GM23248 (cell line): Measurements from ENCODE around the gene CDCA8. TPM values are rescaled to one million over a fixed set of nuclear protein-coding genes. Genes with fewer than 3 reads are reported as not detected.

ENCODE experiments used
- DNase-seq: peaks from one replicate; pipeline ENCODE4 v3.0.0-alpha.2; 2015
- H2AFZ ChIP-seq: fragments of 200-600 bp; sonication (generic); 2 replicates; pipeline ENCODE4 v1.6.1; 2016; ENCODE audit warnings: antibody characterized with exemption
- H3F3A ChIP-seq: fragments of 200-600 bp; sonication (generic); 2 replicates; pipeline ENCODE4 v1.6.1; 2016; ENCODE audit warnings: mild to moderate bottlenecking, antibody characterized with exemption, mixed run types; ENCODE audit not compliant: insufficient read depth
- H3K27ac ChIP-seq: fragments of 200-600 bp; sonication (generic); 2 replicates; pipeline ENCODE4 v1.5.1; 2016; ENCODE audit warnings: mild to moderate bottlenecking
- H3K27me3 ChIP-seq: fragments of 200-600 bp; sonication (generic); replicated peaks from 2 replicates; pipeline ENCODE4 v1.6.1; 2016; ENCODE audit warnings: mild to moderate bottlenecking; ENCODE audit not compliant: insufficient read depth
- H3K36me3 ChIP-seq: fragments of 200-600 bp; sonication (generic); 2 replicates; pipeline ENCODE4 v1.6.1; 2016; ENCODE audit warnings: low read depth, mild to moderate bottlenecking
- H3K4me1 ChIP-seq: fragments of 200-600 bp; sonication (generic); 2 replicates; pipeline ENCODE4 v1.6.1; 2016; ENCODE audit warnings: mild to moderate bottlenecking; ENCODE audit not compliant: insufficient read depth
- H3K4me2 ChIP-seq: fragments of 200-600 bp; sonication (generic); one replicate; pipeline ENCODE4 v1.6.1; 2016; ENCODE audit warnings: mild to moderate bottlenecking; ENCODE audit not compliant: unreplicated experiment
- H3K4me3 ChIP-seq: fragments of 200-600 bp; sonication (generic); 2 replicates; pipeline ENCODE4 v1.5.1; 2016; ENCODE audit warnings: mild to moderate bottlenecking
- H3K79me2 ChIP-seq: fragments of 200-600 bp; sonication (generic); 2 replicates; pipeline ENCODE4 v1.6.1; 2016; ENCODE audit warnings: mild to moderate bottlenecking; ENCODE audit not compliant: insufficient read depth
- H3K9ac ChIP-seq: fragments of 200-600 bp; sonication (generic); 2 replicates; pipeline ENCODE4 v1.6.1; 2016; ENCODE audit warnings: mild to moderate bottlenecking
- H3K9me2 ChIP-seq: fragments of 200-600 bp; sonication (generic); 2 replicates; pipeline ENCODE4 v1.6.1; 2016; ENCODE audit warnings: mixed run types, mild to moderate bottlenecking, moderate library complexity; ENCODE audit not compliant: insufficient read depth
- H3K9me3 ChIP-seq: fragments of 200-600 bp; sonication (generic); one replicate; pipeline ENCODE4 v1.6.1; 2017; ENCODE audit warnings: low read depth
- H4K20me1 ChIP-seq: fragments of 200-600 bp; sonication (generic); 2 replicates; pipeline ENCODE4 v1.6.0; 2016; ENCODE audit not compliant: insufficient read depth
- EZH2 ChIP-seq: fragments of 200-600 bp; sonication (generic); IDR thresholded peaks from 2 replicates; pipeline ENCODE4 v1.6.1; 2018; ENCODE audit warnings: antibody characterized with exemption, mild to moderate bottlenecking; ENCODE audit not compliant: insufficient read depth, poor library complexity, severe bottlenecking
- EZH2phosphoT487 ChIP-seq: fragments of 200-600 bp; sonication (generic); IDR thresholded peaks from 2 replicates; pipeline ENCODE4 v1.6.1; 2018; ENCODE audit warnings: antibody characterized with exemption, moderate library complexity, mild to moderate bottlenecking, low read depth; ENCODE audit not compliant: insufficient read depth
- WGBS, 2 experiments: methylation state at CpG; one replicate each; pipeline ENCODE4 v1.1.6; 2015 to 2017; ENCODE audit warnings: low lambda C conversion rate in 2 of 2, low coverage in 1 of 2; ENCODE audit errors: missing lambda C conversion rate in 2 of 2; 5-methylcytosine and 5-hydroxymethylcytosine counted together
- in situ Hi-C: fragments of 300-500 bp; cut with MboI; formaldehyde crosslinking; loops from 2 replicates; pipeline ENCODE4 v1.15.0; 2020
- polyA plus RNA-seq: library from polyadenylated mRNA; unstranded; fragments of >200 nt; fragmentation: Nextera tagmentation; extraction: Ambion mirVana; gene quantifications from 2 replicates; pipeline ENCODE4 v1.2.1, GENCODE V29; 2016
- small RNA-seq: library from RNA; depleted of rRNA; stranded (forward); fragments of <200 nt; gene quantifications from one replicate; pipeline ENCODE3, GENCODE V24; 2014; ENCODE audit warnings: low read depth, low replicate concordance
- total RNA-seq: library from RNA; depleted of rRNA; stranded (reverse); fragments of >200 nt; shearing (Covaris generic); gene quantifications from 2 replicates; pipeline ENCODE4 v1.2.3, GENCODE V29; 2014; rRNA removed

CDCA8 gene
- total and polyA plus RNA-seq, 2 experiments from 2014 or later: 4.4 to 15.4 TPM

GRCh38 chr1:37752583-37753471 is 60.5 kb downstream of the CDCA8 start:
- Histone ChIP-seq H4K20me1 (no peaks in the 10 kb centered on the region), H3K27ac (no peak overlapping the region), H3K4me2 (no peak overlapping the region), H3K9me2 (no peaks in the 10 kb centered on the region), H3K9me3 (no peaks in the 10 kb centered on the region), H3K9ac (no peak overlapping the region), H3K27me3 (peaks cover 52% of the 10 kb centered on the region), H2AFZ (no peak overlapping the region), H3K4me3 (no peak overlapping the region), H3F3A (no peaks in the 10 kb centered on the region), H3K4me1 (no peaks in the 10 kb centered on the region), H3K36me3 (no peaks in the 10 kb centered on the region), H3K79me2 (no peaks in the 10 kb centered on the region)
- 7 to 8% methylated on average over 65 to 79 of the region's 105 CpGs for WGBS, 2 experiments
- in situ Hi-C loops: no loop called here
- DNase-seq: peak; percentile 50
- TF ChIP-seq EZH2phosphoT487 (no peak), EZH2 (no peak)

DNA sequence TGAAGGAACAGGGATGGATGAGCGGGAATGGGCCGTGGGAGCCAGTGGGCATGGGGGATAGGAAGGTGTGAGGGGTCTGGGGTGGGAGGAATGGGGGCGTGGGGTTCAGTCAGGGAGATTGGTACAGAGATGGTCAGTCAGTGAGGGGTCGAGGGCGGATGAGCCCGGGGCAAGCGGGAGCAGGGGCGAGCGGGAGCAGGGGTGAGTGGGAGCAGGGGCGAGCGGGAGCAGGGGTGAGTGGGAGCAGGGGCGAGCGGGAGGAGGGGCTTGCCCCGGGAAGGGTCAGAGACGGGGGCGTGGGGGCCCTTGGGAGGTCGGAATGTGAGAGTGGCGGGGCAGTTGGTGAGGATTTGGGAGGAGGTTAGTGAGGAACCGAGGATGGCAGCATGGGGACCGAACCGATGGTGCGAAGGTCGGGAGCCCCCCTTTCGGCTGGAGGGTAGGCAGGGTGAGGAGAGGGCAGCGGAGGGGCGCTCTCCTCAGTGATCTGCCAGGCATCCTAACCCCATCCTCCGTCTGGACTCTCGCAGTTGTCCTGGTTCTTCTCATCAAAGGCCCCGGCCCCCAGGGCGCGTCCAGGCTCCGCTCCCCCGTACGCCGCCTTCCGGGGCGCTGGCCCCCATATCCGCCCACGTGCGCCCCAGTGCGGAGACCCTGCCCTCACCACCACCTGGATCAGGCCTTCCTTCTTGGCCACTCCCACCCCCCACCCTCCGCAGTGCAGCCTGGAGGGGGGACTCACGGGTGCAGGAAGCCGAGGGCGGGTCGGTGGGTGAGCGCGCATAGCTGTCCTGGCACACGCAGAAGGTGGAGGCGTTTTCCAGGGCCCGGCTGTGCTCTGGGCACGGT is 61.4 kb downstream of the CDCA8 start:
- no peak overlapping the region for H2AFZ ChIP-seq
- no peak for TF ChIP-seq EZH2phosphoT487
- TF ChIP-seq EZH2: peak; percentile 8
- no peaks in the 10 kb centered on the region for H3K9me2 ChIP-seq
- H3K4me2 ChIP-seq: no peak overlapping the region
- 4 to 5% methylated on average over 21 to 50 of the region's 52 CpGs for WGBS, 2 experiments
- no peaks in the 10 kb centered on the region for H3K36me3 ChIP-seq
- no peak overlapping the region for H3K27ac ChIP-seq
- no peak for DNase-seq
- H3K4me3 ChIP-seq: no peak overlapping the region
- H3K9ac ChIP-seq: no peak overlapping the region
- in situ Hi-C loops: no loop called here
- no peaks in the 10 kb centered on the region for H4K20me1 ChIP-seq
- H3K4me1 ChIP-seq: no peaks in the 10 kb centered on the region
- H3K27me3 ChIP-seq: peaks cover 61% of the 10 kb centered on the region
- no peaks in the 10 kb centered on the region for H3K79me2 ChIP-seq
- no peaks in the 10 kb centered on the region for H3K9me3 ChIP-seq
- no peaks in the 10 kb centered on the region for H3F3A ChIP-seq

DNA sequence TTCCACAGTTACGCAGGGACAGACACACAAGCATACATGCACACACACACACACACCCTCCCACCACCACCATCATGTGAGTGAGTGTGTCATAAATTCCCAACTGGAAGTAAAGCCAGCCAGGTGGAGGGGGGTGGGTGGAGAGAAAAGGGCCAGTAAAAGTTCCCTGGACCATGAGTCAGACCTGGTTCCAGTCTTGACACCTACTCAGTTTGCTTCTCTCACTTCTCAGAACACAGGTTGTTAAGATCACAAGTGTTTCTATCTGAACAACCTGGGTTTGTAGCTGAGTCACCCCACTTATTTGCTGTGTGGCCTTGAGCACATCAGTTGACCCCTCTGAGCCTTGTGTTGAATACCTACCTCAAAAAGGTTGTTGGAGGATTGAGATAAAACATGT is 63.0 kb downstream of the CDCA8 start:
- no peaks in the 10 kb centered on the region for H4K20me1 ChIP-seq
- TF ChIP-seq EZH2: no peak
- TF ChIP-seq EZH2phosphoT487: no peak
- no peaks in the 10 kb centered on the region for H3K9me2 ChIP-seq

GRCh38 chr1:37755951-37756560 is 63.7 kb downstream of the CDCA8 start:
- Histone ChIP-seq H3K36me3 (no peaks in the 10 kb centered on the region), H3K9me3 (no peaks in the 10 kb centered on the region), H3K4me3 (no peak overlapping the region), H3K79me2 (no peaks in the 10 kb centered on the region), H3K4me1 (no peaks in the 10 kb centered on the region), H4K20me1 (no peaks in the 10 kb centered on the region), H3F3A (no peaks in the 10 kb centered on the region), H3K9ac (no peak overlapping the region), H3K4me2 (no peak overlapping the region), H3K27ac (no peak overlapping the region), H3K27me3 (peaks cover 58% of the 10 kb centered on the region), H3K9me2 (no peaks in the 10 kb centered on the region), H2AFZ (no peak overlapping the region)
- 30 to 44% methylated on average over 3 to 4 of the region's 4 CpGs for WGBS, 2 experiments
- no peak for TF ChIP-seq EZH2
- TF ChIP-seq EZH2phosphoT487: no peak
- in situ Hi-C loops: no loop called here
- DNase-seq: no peak

More for the DNA sequence above, 63.0 kb downstream of the CDCA8 start:
- H3K9ac ChIP-seq: no peak overlapping the region
- 0% methylated on average over 1 of the region's 1 CpG for WGBS, 2 experiments
- no peak for DNase-seq
- no peak overlapping the region for H3K27ac ChIP-seq
- H3K4me1 ChIP-seq: no peaks in the 10 kb centered on the region
- in situ Hi-C loops: no loop called here
- H3K4me3 ChIP-seq: no peak overlapping the region
- H3K27me3 ChIP-seq: peaks cover 59% of the 10 kb centered on the region
- no peaks in the 10 kb centered on the region for H3K79me2 ChIP-seq
- H3K9me3 ChIP-seq: no peaks in the 10 kb centered on the region
- H3K4me2 ChIP-seq: no peak overlapping the region
- H3K36me3 ChIP-seq: no peaks in the 10 kb centered on the region
- no peaks in the 10 kb centered on the region for H3F3A ChIP-seq
- no peak overlapping the region for H2AFZ ChIP-seq

Small RNA genes within 50 kb of the gene (small RNA-seq; reads per million reads assigned to genes)
- gene RF00019: not detected

Other genes starting within 250 kb of the CDCA8 start
- 8.9 and 9.2 TPM in 2 replicates for gene ZC3H12A, start 217.9 kb upstream of the CDCA8 start, total RNA-seq
- 5.0 and 7.1 TPM in 2 replicates for gene ZC3H12A, start 217.9 kb upstream of the CDCA8 start, polyA plus RNA-seq
- 116 and 117 TPM in 2 replicates for gene MEAF6, start 177.8 kb upstream of the CDCA8 start, total RNA-seq
- gene MEAF6, start 177.8 kb upstream of the CDCA8 start, polyA plus RNA-seq: 96.2 and 99.5 TPM in 2 replicates
- gene SNIP1, start 138.2 kb upstream of the CDCA8 start, total RNA-seq: 12.3 and 12.4 TPM in 2 replicates
- gene SNIP1, start 138.2 kb upstream of the CDCA8 start, polyA plus RNA-seq: 7.4 and 9.8 TPM in 2 replicates
- 0.32 and 0.63 TPM in 2 replicates for gene DNALI1, start 135.6 kb upstream of the CDCA8 start, total RNA-seq
- 1.2 and 2.1 TPM in 2 replicates for gene DNALI1, start 135.6 kb upstream of the CDCA8 start, polyA plus RNA-seq
- 39.3 and 53.6 TPM in 2 replicates for gene GNL2, start 96.6 kb upstream of the CDCA8 start, total RNA-seq
- 65.4 and 67.1 TPM in 2 replicates for gene GNL2, start 96.6 kb upstream of the CDCA8 start, polyA plus RNA-seq
- gene RSPO1, start 57.6 kb upstream of the CDCA8 start, total RNA-seq: 0.22 TPM in 1 of 2 replicates, not detected in the other
- gene RSPO1, start 57.6 kb upstream of the CDCA8 start, polyA plus RNA-seq: not detected in 2 replicates
- gene EPHA10, start 72.6 kb downstream of the CDCA8 start, total RNA-seq: not detected in 2 replicates
- gene EPHA10, start 72.6 kb downstream of the CDCA8 start, polyA plus RNA-seq: not detected in 2 replicates
- 0.65 and 1.8 TPM in 2 replicates for gene MANEAL, start 101.3 kb downstream of the CDCA8 start, total RNA-seq
- 0.23 TPM in 1 of 2 replicates, not detected in the other for gene MANEAL, start 101.3 kb downstream of the CDCA8 start, polyA plus RNA-seq
- 86.2 and 110 TPM in 2 replicates for gene C1orf122, start 115.3 kb downstream of the CDCA8 start, total RNA-seq
- gene C1orf122, start 115.3 kb downstream of the CDCA8 start, polyA plus RNA-seq: 103 and 108 TPM in 2 replicates
- gene YRDC, start 115.7 kb downstream of the CDCA8 start, total RNA-seq: 22.4 and 24.9 TPM in 2 replicates
- 12.5 and 13.9 TPM in 2 replicates for gene YRDC, start 115.7 kb downstream of the CDCA8 start, polyA plus RNA-seq
- gene MTF1, start 167.1 kb downstream of the CDCA8 start, total RNA-seq: 2.1 TPM in 2 replicates
- 14.4 and 14.7 TPM in 2 replicates for gene MTF1, start 167.1 kb downstream of the CDCA8 start, polyA plus RNA-seq